NT2/D1 (cell line): ENCODE measurements around the gene PEX26.

Experiments
- SUZ12 ChIP-seq: IDR thresholded peaks from 2 replicates; pipeline ENCODE4 v1.6.1; 2011; ENCODE audit not compliant: insufficient read length, insufficient read depth; ENCODE audit errors: extremely low read depth
- YY1 ChIP-seq: IDR thresholded peaks from 2 replicates; pipeline ENCODE4 v1.6.1; 2011; ENCODE audit not compliant: insufficient read length, insufficient read depth
- ZNF274 ChIP-seq: IDR thresholded peaks from 2 replicates; pipeline ENCODE4 v1.6.1; 2011; ENCODE audit warnings: mild to moderate bottlenecking, low read depth, low read length

DNA sequence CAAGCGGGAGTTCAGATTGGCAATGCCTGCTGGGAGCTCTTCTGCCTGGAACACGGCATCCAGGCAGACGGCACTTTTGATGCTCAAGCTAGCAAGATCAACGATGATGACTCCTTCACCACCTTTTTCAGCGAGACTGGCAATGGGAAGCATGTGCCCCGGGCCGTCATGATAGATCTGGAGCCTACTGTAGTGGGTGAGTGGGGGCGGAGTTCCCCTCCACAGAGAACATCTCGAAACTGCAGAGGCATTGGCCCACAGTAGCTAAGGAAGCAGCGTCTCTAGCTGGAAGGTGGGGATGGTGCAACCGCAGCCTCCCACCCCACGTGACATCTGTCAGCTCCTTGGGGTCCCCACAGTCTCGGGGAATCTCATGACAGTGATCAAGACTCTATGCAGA lies 43.7 kb downstream of the PEX26 start:
- TF ChIP-seq SUZ12 (no peak), YY1 (no peak), ZNF274 (no peak)
